ENCODE results near the gene GAGE12J.

GAGE12J gene

DNA sequence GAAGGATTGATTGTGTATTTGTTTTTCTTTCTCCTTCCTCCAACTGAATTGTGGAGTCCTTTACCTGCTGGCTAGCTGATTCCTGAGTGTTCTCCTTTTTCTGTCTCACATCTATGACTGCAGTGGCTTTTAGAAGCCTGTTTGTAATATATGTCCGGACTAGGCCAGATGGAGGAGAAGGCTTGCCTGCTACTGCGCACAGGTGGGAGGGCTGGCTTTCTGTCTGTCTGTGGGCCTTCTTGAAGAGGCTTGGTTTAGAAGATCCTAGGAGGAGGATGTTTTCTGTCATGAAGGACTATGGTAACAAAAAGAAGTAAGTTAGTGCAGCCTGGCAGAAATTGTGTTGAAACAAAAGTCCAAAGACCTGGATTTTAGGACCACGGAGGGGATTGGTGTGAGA is 43.8 kb upstream of the GAGE12J start:
- POLR2A ChIA-PET: no interaction called here
- TF ChIP-seq, protein P1, sequence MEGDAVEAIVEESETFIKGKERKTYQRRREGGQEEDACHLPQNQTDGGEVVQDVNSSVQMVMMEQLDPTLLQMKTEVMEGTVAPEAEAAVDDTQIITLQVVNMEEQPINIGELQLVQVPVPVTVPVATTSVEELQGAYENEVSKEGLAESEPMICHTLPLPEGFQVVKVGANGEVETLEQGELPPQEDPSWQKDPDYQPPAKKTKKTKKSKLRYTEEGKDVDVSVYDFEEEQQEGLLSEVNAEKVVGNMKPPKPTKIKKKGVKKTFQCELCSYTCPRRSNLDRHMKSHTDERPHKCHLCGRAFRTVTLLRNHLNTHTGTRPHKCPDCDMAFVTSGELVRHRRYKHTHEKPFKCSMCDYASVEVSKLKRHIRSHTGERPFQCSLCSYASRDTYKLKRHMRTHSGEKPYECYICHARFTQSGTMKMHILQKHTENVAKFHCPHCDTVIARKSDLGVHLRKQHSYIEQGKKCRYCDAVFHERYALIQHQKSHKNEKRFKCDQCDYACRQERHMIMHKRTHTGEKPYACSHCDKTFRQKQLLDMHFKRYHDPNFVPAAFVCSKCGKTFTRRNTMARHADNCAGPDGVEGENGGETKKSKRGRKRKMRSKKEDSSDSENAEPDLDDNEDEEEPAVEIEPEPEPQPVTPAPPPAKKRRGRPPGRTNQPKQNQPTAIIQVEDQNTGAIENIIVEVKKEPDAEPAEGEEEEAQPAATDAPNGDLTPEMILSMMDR (IDR thresholded peaks at IDR 0.05; ENCODE audit: insufficient read depth, low read length, missing control alignments): no peak
- CTCF ChIA-PET: no interaction called here

DNA sequence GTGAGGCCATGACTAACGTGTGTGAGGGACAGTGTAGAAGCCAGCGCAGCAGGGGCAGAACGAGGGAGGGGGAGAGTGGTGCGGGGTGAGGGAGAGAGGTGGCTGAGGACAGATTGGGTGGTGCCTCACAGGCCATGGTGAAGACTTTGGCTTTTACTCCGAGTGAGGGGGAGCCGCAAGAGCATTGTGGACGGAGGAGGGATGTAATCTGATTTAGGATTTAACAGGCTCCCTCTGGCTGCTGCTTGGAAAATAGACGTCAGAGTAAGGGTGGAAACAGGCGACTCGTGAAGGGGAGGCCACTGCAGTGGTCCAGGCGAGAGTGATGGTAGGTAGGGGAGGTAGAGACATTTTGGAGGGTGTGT is 39.2 kb upstream of the GAGE12J start:
- DNase-seq (ENCODE audit: low read depth, low spot score): no peak
- POLR2A ChIA-PET: no interaction called here
- CTCF ChIA-PET: no interaction called here
- TF ChIP-seq, protein P1 (IDR thresholded peaks at IDR 0.05; ENCODE audit: insufficient read depth, low read length, missing control alignments): no peak
- no peak overlapping the region for H3K4me3 ChIP-seq (ENCODE audit: low read depth, low read length)

More for the DNA sequence above, 43.8 kb upstream of the GAGE12J start:
- no peak overlapping the region for H3K4me3 ChIP-seq (ENCODE audit: low read depth, low read length)
- no peak for DNase-seq (ENCODE audit: low read depth, low spot score)

DNA sequence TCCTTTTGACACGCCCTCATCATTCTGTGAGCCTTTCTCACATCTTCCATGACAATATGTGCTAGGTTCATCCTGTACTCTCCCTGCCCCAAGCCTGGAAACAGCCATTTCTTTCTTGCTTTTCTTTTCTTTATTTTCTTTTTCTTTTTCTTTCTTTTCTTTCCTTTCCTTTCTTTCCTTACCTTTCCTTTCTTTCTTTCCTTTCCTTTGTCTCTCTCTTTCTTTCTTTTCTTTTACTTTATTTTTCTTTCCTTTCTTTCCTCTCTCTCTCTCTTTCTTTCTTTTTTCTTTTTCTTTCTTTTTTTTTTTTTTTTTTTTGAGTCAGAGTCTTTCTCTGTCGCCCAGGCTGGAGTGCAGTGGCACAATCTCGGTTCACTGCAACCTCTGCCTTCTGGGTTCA is 37.6 kb upstream of the GAGE12J start:
- no peak overlapping the region for H3K4me3 ChIP-seq (ENCODE audit: low read depth, low read length)
- TF ChIP-seq, protein P1 (IDR thresholded peaks at IDR 0.05; ENCODE audit: insufficient read depth, low read length, missing control alignments): no peak
- ChIA-PET POLR2A (no interaction called here), CTCF (interaction anchor here (0.6 to 0.9 kb wide), 2 partner anchors 10 to 92 kb away, joined by 3 read pairs; no protein-coding TSS in a partner anchor)
- DNase-seq (ENCODE audit: low read depth, low spot score): no peak

DNA sequence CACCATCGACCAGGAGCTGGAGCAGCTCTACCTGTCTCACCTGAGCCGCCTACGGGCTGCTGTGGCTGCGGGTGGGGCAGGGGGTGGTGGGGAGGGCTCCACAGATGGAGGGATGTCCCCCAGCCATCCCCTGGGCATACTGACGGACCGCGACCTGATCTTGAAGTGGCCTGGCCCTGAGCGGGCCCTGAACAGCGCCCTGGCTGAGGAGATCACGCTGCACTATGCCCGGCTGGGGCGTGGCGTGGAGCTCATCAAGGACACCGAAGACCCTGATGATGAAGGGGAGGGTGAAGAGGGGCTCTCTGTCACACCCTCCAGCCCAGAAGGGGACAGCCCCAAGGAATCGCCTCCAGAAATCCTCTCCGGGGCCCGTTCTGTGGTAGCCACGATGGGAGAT is 35.7 kb upstream of the GAGE12J start:
- TF ChIP-seq, protein P1 (IDR thresholded peaks at IDR 0.05; ENCODE audit: insufficient read depth, low read length, missing control alignments): no peak
- H3K4me3 ChIP-seq (ENCODE audit: low read depth, low read length): no peak overlapping the region
- CTCF ChIA-PET: no interaction called here
- DNase-seq (ENCODE audit: low read depth, low spot score): no peak
- POLR2A ChIA-PET: no interaction called here

DNA sequence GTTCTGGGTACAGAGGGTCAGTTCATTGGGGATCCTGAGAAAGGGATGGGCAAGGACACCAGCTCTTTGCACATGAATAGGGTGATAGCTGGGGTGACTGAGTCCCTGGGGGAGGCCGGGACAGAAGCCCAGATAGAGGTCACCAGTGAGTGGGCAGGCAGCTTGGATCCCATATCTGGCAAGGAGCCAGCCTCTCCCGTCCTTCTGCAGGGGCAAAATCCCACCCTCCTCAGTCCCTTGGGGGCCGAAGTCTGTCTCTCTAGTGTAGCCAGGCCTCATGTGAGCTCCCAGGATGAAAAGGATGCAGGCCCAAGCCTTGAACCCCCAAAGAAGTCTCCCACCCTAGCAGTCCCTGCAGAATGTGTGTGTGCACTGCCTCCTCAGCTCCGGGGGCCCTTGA is 35.3 kb upstream of the GAGE12J start:
- no peak overlapping the region for H3K4me3 ChIP-seq (ENCODE audit: low read depth, low read length)
- DNase-seq (ENCODE audit: low read depth, low spot score): no peak
- TF ChIP-seq, protein P1 (IDR thresholded peaks at IDR 0.05; ENCODE audit: insufficient read depth, low read length, missing control alignments): no peak
- ChIA-PET CTCF (no interaction called here), POLR2A (no interaction called here)

DNA sequence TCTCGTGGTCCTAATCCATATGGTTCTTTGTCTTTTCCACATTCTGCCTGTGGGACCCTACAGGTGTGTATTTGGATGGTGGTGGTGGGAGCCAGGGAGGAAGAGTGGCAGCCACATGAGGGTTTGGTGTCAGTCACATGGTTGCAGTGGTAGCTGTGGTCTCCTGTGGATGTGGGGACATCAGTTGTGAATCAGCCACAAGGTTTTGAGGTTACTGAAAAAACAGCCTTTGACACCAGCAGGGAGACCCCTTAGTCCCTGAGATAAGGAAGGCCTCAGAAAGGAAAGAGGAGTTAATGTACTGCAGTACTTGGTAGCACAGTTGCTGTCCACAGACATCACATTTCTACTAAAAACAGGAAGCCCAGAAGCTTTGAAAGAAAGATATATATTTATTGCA is 34.2 kb upstream of the GAGE12J start:
- POLR2A ChIA-PET: no interaction called here
- TF ChIP-seq, protein P1 (IDR thresholded peaks at IDR 0.05; ENCODE audit: insufficient read depth, low read length, missing control alignments): no peak
- DNase-seq (ENCODE audit: low read depth, low spot score): no peak
- CTCF ChIA-PET: no interaction called here
- H3K4me3 ChIP-seq (ENCODE audit: low read depth, low read length): no peak overlapping the region
